ENCODE results near the gene GALK2.

The GALK2 gene

DNA sequence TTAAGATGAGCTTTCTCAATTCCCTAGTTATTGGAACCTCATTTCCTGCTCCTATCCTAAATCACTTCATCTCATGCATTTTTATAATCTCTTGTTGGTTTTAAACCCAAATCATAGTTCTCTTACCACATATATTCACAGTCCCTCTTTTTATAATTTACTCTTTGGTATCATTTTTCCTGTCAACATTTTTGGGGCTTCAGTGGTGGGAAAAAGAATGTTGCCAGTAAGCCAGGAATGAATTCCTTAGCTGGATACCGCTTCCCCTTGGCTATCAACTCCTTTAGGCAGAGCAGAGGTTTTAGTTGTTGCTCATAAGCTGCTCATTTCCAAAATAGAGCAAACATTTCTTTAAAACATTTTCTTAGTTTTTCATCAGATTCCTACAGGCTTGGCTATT, 112.3 kb downstream of the GALK2 start:
- DNase-seq (ENCODE audit: low spot score) = no peak

DNA sequence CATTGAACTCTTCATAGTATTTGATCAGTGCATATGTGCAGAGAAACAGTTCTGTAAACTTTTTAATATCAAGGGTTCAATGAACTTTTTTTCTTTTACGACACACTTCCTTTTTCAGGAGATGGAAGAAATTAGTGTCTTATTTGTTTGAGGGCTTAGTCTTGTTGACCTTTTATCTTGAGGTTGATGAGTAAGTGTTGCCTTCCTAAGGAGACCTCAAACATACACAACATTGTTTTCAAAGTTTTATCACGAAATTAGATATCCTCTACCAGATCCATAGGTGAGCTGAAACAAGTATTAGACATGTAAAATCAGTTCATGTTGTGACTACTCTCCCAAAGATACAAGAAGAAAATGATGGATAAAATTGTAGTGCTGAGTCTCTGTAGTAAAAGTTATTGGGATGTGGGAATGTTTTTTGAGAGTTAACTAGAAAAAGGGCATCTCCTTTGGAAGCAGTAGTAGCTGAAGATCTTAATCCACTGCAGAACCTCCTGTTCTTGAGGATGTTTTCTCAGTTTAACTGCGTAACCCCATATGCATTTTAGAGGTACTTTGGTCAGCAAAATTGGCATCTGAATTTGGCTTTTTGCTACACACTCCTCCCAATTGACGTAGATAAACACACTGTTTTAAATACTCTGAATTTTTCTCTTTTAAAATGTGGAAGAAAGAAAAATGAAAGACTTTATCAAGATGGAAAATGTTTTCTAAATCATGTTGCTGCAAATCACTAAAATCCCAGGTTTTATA, 116.8 kb downstream of the GALK2 start:
- DNase-seq (ENCODE audit: low spot score) = peak; percentile 1

DNA sequence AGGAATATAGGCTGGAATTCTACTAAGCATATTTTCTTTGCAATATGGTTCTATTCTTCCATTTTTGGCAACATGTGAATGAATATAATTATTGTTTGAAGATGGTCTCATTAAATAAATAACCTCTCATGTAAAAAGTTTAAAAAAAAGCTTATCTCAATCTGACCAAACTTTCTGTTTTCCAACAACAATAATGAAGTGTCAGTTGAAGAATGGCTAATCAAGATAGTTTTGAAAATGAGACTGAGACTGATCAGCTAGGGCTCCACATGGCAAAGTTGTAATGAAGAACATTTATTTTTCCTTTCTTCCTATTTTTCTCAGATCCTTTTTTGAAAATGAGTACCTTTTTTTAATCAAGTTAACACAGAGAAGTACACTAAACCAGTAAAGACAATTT, 117.4 kb downstream of the GALK2 start:
- DNase-seq (ENCODE audit: low spot score) = no peak

- no peak for DNase-seq (ENCODE audit: low spot score)
These were observed 118.3 kb downstream of the GALK2 start for GRCh38 chr15:49288391-49288790.

DNA sequence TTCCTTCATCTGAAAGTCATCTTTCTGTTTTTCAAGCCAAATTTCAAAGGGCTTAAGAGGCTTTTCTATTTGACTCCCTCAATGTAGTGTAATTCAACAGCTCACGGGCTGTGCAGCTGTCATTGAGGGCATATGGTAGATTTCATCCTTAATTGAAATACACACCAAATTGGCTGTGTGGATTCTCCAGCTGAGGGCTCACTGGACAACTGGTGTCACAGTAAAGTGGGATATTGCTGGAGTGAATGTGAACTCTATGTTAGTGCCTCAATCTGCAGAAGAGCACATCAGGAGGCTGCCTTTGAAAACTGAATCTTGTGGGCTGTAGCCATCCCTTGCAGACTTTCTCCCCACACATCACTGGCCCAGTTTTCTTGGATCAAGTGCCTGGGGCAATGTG, 120.1 kb downstream of the GALK2 start:
- no peak for DNase-seq (ENCODE audit: low spot score)

- DNase-seq (ENCODE audit: low spot score) = no peak
These were observed 123.9 kb downstream of the GALK2 start for GRCh38 chr15:49293941-49294340.

GRCh38 chr15:49296258-49296657, 126.2 kb downstream of the GALK2 start:
- DNase-seq (ENCODE audit: low spot score) = no peak

DNA sequence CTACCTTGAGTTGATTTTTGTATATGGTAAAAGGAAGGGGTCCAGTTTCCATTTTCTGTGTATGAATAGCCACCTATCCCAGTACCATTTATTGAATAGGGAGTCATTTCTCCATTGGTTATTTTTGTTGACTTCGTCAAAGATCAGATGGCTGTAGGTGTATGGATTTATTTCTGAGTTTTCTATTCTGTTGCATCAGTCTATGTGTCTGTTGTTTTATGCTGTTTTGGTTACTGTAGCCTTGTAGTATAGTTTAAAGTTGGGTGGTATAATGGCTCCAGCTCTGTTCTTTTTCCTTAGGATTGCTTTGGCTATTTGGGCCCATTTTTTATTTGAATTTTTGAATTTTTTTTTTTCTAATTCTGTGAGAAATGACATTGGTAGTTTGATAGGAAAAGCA, 127.5 kb downstream of the GALK2 start:
- DNase-seq (ENCODE audit: low spot score) = no peak

DNA sequence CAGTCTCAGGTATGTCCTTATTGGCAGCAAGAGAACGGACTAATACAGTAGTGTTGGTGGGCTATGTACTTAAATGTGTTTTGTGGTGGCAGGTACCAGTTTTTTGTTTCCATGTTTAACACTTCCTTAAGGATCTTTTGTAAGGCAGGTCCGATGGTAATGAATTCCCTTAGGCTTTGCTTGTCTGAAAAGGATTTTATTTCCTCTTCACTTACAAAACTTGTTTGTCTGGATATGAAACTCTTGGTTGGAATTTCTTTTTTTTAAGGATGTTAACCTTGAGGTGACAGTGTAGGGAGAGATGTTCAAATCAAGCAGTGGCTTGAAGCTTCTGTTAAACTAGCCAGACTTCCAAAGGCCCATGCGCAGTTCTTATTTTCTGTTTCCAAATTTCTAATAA, 130.8 kb downstream of the GALK2 start:
- no peak for DNase-seq (ENCODE audit: low spot score)

GRCh38 chr15:49301562-49301961, 131.5 kb downstream of the GALK2 start:
- DNase-seq (ENCODE audit: low spot score) = no peak

DNA sequence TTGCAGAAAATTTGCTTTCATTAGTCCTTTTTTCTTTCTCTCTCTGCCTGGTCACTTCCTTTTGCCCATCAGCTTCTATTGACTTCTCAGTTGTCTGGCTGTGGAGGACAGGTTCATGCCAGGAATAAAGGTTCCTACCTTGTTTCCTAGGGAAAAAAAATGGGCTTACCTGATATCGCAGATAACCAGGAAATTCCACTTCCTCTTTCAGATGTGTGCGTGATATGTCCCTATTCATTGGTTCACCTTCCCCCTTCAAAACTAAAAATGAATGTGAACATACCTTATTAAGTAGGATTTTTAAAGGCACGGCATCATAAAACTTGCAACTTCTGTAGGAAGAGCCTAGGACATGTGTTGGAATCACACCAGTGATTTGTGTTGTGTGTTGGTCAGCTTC, 133.0 kb downstream of the GALK2 start:
- no peak for DNase-seq (ENCODE audit: low spot score)

GRCh38 chr15:49306551-49306950, 136.5 kb downstream of the GALK2 start:
- no peak for DNase-seq (ENCODE audit: low spot score)

GRCh38 chr15:49308686-49309085, 138.6 kb downstream of the GALK2 start:
- DNase-seq (ENCODE audit: low spot score) = no peak

DNA sequence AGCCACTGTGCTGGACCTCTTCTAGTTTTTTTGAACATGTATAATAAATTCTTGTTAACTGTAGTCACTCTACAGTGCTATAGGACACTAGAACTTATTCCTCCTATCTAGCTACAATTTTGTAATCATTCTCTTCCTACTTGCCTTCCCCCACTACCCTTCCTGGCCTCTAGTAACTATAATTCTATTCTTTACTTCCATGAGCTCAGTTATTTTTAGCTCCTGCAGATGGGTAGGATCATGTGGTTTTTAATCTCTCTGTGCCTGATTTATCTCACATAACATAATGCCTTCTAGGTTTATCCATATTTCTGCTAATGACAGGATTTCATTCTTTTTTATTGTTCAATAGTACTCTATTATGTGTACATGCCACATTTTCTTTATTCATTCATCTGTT, 139.8 kb downstream of the GALK2 start:
- DNase-seq (ENCODE audit: low spot score) = no peak

DNA sequence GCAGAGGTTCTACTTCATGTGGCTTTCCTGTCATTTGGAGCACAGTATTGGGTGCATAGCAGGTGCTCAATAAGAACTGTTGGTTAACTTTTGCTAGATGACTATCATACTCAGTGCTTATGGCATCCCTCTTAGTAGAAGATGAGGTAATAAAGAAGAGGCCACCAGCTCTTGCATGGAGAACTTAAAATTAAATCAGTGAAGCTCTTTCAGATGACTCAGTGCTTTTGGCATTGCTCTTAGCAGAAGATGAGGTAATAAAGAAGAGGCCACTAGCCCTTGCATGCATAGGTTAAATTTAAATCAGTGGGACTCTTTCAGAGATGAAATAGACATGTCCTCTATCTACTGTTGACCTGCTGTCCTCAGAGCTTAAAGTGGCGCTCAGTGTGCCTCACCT, 143.6 kb downstream of the GALK2 start:
- no peak for DNase-seq (ENCODE audit: low spot score)

GRCh38 chr15:49314716-49315115, 144.7 kb downstream of the GALK2 start:
- DNase-seq (ENCODE audit: low spot score) = no peak

DNA sequence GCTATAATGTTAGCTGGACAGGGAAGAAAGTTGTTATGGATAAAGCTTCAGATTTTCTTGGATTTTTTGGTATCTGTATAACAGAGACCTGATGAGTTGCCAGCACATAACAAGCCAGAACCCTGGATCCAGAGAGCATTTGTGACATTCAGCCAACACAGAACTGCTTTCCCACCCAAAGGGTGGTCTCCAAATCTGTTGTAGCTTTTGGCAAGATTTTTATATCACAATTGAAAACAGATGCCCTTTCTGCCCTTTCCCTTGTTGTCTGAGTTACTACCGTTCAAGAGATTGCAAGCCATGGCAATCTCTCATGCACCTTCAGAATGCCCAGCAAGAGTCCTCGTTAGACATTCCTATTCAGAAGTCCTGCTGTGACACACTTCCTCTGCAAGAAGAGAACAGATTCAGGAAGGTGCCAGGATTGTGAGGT, 145.4 kb downstream of the GALK2 start:
- DNase-seq (ENCODE audit: low spot score) = no peak

DNA sequence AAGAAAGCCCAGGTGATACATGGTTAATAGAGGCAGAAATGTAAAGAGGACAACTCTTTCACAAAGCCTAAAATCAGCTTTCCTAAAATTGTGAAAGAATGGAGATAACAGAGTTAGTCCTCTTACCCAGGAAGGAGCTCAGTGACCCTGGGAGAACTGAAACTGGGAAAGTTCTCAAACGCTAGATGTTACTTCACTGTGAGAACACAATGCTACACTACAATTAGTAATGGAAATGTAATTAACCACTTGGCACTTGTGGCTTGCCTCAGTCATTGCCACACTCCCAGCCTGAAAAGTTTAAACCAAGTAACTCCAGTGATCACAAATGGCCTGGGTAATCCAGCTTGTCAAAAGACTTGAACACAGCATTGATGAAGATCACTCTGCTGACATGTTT, 150.3 kb downstream of the GALK2 start:
- no peak for DNase-seq (ENCODE audit: low spot score)

DNA sequence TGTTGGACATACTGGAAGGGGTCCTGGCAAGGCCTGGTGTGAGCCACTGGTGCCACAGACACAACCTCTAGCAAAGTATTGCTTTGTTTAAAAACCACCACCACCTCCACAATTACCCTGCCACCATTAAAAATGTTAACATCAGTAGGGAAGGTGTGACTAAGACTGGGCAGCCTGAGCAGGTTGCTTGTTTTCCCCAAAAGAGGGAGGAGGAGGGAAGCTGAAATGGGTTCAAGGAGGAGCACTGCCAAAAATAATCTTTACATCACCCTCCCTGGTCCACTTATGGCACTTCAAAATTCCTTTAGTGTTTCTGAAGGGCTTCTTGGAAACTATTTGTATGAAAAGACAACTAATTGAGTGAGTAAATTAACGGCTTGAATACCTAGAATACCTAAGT, 153.2 kb downstream of the GALK2 start:
- no peak for DNase-seq (ENCODE audit: low spot score)

DNA sequence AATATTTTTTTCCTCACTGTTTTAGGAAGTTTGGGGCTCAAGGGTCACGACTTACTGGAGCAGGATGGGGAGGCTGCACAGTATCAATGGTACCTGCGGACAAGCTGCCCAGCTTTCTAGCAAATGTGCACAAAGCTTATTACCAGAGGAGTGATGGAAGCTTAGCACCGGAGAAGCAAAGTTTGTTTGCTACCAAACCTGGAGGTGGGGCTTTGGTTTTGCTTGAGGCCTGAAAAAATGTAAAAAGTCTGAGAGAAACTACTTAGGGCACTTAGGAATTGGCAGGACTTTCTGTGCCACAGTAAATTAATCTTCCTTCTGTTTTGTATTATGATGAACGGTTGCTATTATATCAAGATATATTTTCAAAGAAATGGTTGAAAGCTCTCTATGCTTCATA, 157.9 kb downstream of the GALK2 start:
- DNase-seq (ENCODE audit: low spot score) = no peak

DNA sequence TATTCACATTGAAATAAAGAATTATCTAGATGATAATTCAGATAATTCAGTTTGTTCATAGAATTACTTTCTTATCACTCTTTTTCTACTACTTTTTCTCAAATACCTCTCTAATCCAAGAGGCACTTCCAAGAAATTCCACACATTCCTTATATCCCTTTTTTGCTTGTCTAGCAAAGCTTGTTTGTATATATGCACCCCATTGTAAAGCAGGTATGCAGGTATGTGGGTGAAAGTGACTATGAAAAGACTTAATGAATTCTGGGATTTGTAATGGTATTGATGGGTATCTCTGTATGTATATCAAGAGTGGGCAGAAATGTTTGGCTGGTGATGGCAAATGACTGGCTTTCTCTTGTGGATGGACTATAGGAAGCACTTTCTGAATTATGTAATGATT, 158.9 kb downstream of the GALK2 start:
- no peak for DNase-seq (ENCODE audit: low spot score)

- no peak for DNase-seq (ENCODE audit: low spot score)
These were observed 160.1 kb downstream of the GALK2 start for GRCh38 chr15:49330166-49330565.

DNA sequence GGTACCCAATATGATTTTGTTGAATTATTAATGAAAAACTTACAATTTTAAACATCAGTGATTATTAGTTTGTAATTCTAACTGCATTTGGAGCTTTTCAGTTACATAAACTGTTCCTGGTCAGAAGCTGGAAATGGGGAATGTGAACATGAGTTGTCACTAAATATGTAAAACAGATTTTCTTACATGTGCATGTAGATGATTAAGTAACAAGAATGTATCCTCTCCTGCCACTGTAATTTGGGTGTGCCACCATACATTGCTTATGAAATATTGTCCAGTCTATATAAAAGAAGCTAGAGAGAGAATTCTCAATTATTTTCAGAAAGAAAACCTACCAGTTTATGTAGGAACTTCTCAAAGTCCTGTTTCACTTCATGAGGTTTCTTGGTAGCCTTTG, 161.4 kb downstream of the GALK2 start:
- DNase-seq (ENCODE audit: low spot score) = no peak

GRCh38 chr15:49331951-49332350, 161.9 kb downstream of the GALK2 start:
- no peak for DNase-seq (ENCODE audit: low spot score)

GRCh38 chr15:49339656-49340055, 169.6 kb downstream of the GALK2 start:
- no peak for DNase-seq (ENCODE audit: low spot score)

All from HuH-7 (cell line).